Trophoblast cell (in vitro differentiated cells and primary cell): ENCODE data around the gene OGFR.

Experiments used
- DNase-seq, 2 donors: peaks; one replicate each; pipeline ENCODE4 v3.0.0-alpha.2; 2016
- H2AFZ ChIP-seq: 2 replicates; pipeline ENCODE4 v1.6.1; 2013; ENCODE audit warnings: low read length, moderate library complexity, mild to moderate bottlenecking; ENCODE audit not compliant: insufficient read depth, poor library complexity
- H2AK5ac ChIP-seq: 2 replicates; pipeline ENCODE4 v1.6.1; 2013; ENCODE audit warnings: mild to moderate bottlenecking, low read length
- H2BK120ac ChIP-seq: 2 replicates; pipeline ENCODE4 v1.6.1; 2013; ENCODE audit warnings: low read length, mild to moderate bottlenecking, moderate library complexity; ENCODE audit not compliant: insufficient read depth, poor library complexity
- H2BK12ac ChIP-seq: 2 replicates; pipeline ENCODE4 v1.6.1; 2013; ENCODE audit warnings: mild to moderate bottlenecking, low read length, moderate library complexity
- H2BK5ac ChIP-seq: 2 replicates; pipeline ENCODE4 v1.6.1; 2013; ENCODE audit warnings: low read length, low read depth, moderate library complexity, mild to moderate bottlenecking; ENCODE audit not compliant: poor library complexity
- H3K14ac ChIP-seq: 2 replicates; pipeline ENCODE4 v1.6.1; 2013; ENCODE audit warnings: mild to moderate bottlenecking, low read length
- H3K18ac ChIP-seq: 2 replicates; pipeline ENCODE4 v1.6.1; 2013; ENCODE audit warnings: mild to moderate bottlenecking, low read length
- H3K23ac ChIP-seq: 2 replicates; pipeline ENCODE4 v1.6.1; 2013; ENCODE audit warnings: low read length
- H3K27ac ChIP-seq: 2 replicates; pipeline ENCODE4 v1.5.1; 2013; ENCODE audit warnings: low read depth, mild to moderate bottlenecking, inconsistent platforms, low read length, moderate library complexity
- H3K27me3 ChIP-seq: 2 replicates; pipeline ENCODE4 v1.6.1; 2013; ENCODE audit warnings: inconsistent platforms, mild to moderate bottlenecking, low read length, moderate library complexity; ENCODE audit not compliant: insufficient read depth
- H3K36me3 ChIP-seq, 2 experiments: 1 replicate in 1 of 2; 2 replicates in 1 of 2; pipeline ENCODE4 v1.6.1; 2013; ENCODE audit warnings: low read length in 2 of 2, mild to moderate bottlenecking in 2 of 2, moderate library complexity in 1 of 2; ENCODE audit not compliant: insufficient read depth in 2 of 2, control insufficient read depth in 1 of 2
- H3K4ac ChIP-seq: 2 replicates; pipeline ENCODE4 v1.6.1; 2013; ENCODE audit warnings: low read depth, mild to moderate bottlenecking, low read length, moderate library complexity
- H3K4me1 ChIP-seq, 2 experiments: 1 replicate in 1 of 2; 2 replicates in 1 of 2; pipeline ENCODE4 v1.6.1; 2013; ENCODE audit warnings: low read length in 2 of 2, mild to moderate bottlenecking in 2 of 2, moderate library complexity in 1 of 2; ENCODE audit not compliant: insufficient read depth in 2 of 2, control insufficient read depth in 1 of 2
- H3K4me2 ChIP-seq: 2 replicates; pipeline ENCODE4 v1.6.1; 2013; ENCODE audit warnings: inconsistent platforms, mild to moderate bottlenecking, low read length, moderate library complexity
- H3K4me3 ChIP-seq: 2 replicates; pipeline ENCODE4 v1.5.1; 2013; ENCODE audit warnings: mild to moderate bottlenecking, low read depth, low read length, inconsistent platforms
- H3K79me1 ChIP-seq: one replicate; pipeline ENCODE4 v1.6.1; 2013; ENCODE audit warnings: low read length
- H3K79me2 ChIP-seq: 2 replicates; pipeline ENCODE4 v1.6.1; 2013; ENCODE audit warnings: low read length, mild to moderate bottlenecking; ENCODE audit not compliant: control insufficient read depth, insufficient read depth, poor library complexity
- H3K9ac ChIP-seq: 2 replicates; pipeline ENCODE4 v1.6.1; 2013; ENCODE audit warnings: mild to moderate bottlenecking, low read length
- H3K9me3 ChIP-seq: 2 replicates; pipeline ENCODE4 v1.6.1; 2013; ENCODE audit warnings: low read depth, mild to moderate bottlenecking, control low read depth, inconsistent platforms, low read length; ENCODE audit not compliant: insufficient read depth
- H4K12ac ChIP-seq: 2 replicates; pipeline ENCODE4 v1.6.1; 2013; ENCODE audit warnings: low read depth, mild to moderate bottlenecking, low read length, moderate library complexity
- H4K8ac ChIP-seq: 2 replicates; pipeline ENCODE4 v1.6.1; 2013; ENCODE audit warnings: low read depth, mild to moderate bottlenecking, low read length, moderate library complexity
- H4K91ac ChIP-seq: one replicate; pipeline ENCODE4 v1.6.1; 2013; ENCODE audit warnings: low read depth, mild to moderate bottlenecking, low read length, moderate library complexity
- WGBS: extraction: QIAGEN DNeasy Blood & Tissue Kit; methylation state at CpG from one replicate; pipeline ENCODE4 v1.1.7; 2013; ENCODE audit warnings: missing lambda C conversion rate; ENCODE audit not compliant: insufficient read length, insufficient coverage; ENCODE audit errors: extremely low coverage; 5-methylcytosine and 5-hydroxymethylcytosine counted together

OGFR gene

GRCh38 chr20:62782149-62782892 lies 22.3 kb upstream of the OGFR start:
- no peak overlapping the region for H4K12ac ChIP-seq
- H3K27ac ChIP-seq, result no peak overlapping the region
- peak in 1 of 2 donors; percentile 36 for DNase-seq
- no CpG with 5 or more reads among the region's 18 CpGs for WGBS
- no peak overlapping the region for H3K18ac ChIP-seq
- H2BK5ac ChIP-seq, result no peak overlapping the region
- no peak overlapping the region for H4K91ac ChIP-seq
- H3K27me3 ChIP-seq, result no peaks in the 10 kb centered on the region
- H2AFZ ChIP-seq, result no peak overlapping the region
- H3K79me2 ChIP-seq, result no peaks in the 10 kb centered on the region
- H2AK5ac ChIP-seq, result no peak overlapping the region
- H3K4ac ChIP-seq, result no peak overlapping the region
- H3K79me1 ChIP-seq, result no peaks in the 10 kb centered on the region
- H3K36me3 ChIP-seq, result no peaks in the 10 kb centered on the region
- H2BK12ac ChIP-seq, result no peak overlapping the region
- H2BK120ac ChIP-seq, result no peak overlapping the region
- H3K9ac ChIP-seq, result no peak overlapping the region
- peaks cover 3 to 10% of the 10 kb centered on the region in 2 experiments for H3K4me1 ChIP-seq
- no peak overlapping the region for H3K4me2 ChIP-seq
- H3K4me3 ChIP-seq, result no peak overlapping the region
- H3K14ac ChIP-seq, result no peak overlapping the region
- peaks cover 9% of the 10 kb centered on the region for H3K9me3 ChIP-seq
- H4K8ac ChIP-seq, result no peak overlapping the region
- H3K23ac ChIP-seq, result no peak overlapping the region

GRCh38 chr20:62782893-62783278 lies 21.7 kb upstream of the OGFR start:
- Histone ChIP-seq H3K36me3 (no peaks in the 10 kb centered on the region), H2BK120ac (no peak overlapping the region), H4K91ac (no peak overlapping the region), H2BK5ac (no peak overlapping the region), H2AK5ac (no peak overlapping the region), H3K14ac (no peak overlapping the region), H3K4me3 (no peak overlapping the region), H3K18ac (no peak overlapping the region), H3K4me1 (peaks cover 3 to 10% of the 10 kb centered on the region in 2 experiments), H3K79me2 (no peaks in the 10 kb centered on the region), H3K4me2 (no peak overlapping the region), H3K23ac (no peak overlapping the region), H2AFZ (no peak overlapping the region), H3K9ac (no peak overlapping the region), H2BK12ac (no peak overlapping the region), H3K79me1 (no peaks in the 10 kb centered on the region), H4K12ac (no peak overlapping the region), H3K27me3 (no peaks in the 10 kb centered on the region), H3K4ac (no peak overlapping the region), H3K9me3 (peaks cover 7% of the 10 kb centered on the region), H4K8ac (no peak overlapping the region), H3K27ac (no peak overlapping the region)
- no peak for DNase-seq
- WGBS, result no CpG with 5 or more reads among the region's 9 CpGs

- H3K4me3 ChIP-seq, result no peak overlapping the region
- H2BK12ac ChIP-seq, result no peak overlapping the region
- WGBS, result no CpG with 5 or more reads among the region's 16 CpGs
- H3K4me1 ChIP-seq, result peaks cover 3 to 10% of the 10 kb centered on the region in 2 experiments
- no peaks in the 10 kb centered on the region for H3K36me3 ChIP-seq
- H3K14ac ChIP-seq, result no peak overlapping the region
- no peak overlapping the region for H2BK5ac ChIP-seq
- no peaks in the 10 kb centered on the region for H3K79me2 ChIP-seq
- no peak overlapping the region for H3K9ac ChIP-seq
- H3K27me3 ChIP-seq, result no peaks in the 10 kb centered on the region
- peaks cover 4% of the 10 kb centered on the region for H3K9me3 ChIP-seq
- DNase-seq, result no peak
- no peaks in the 10 kb centered on the region for H3K79me1 ChIP-seq
- no peak overlapping the region for H4K91ac ChIP-seq
- no peak overlapping the region for H2BK120ac ChIP-seq
- no peak overlapping the region for H3K4me2 ChIP-seq
- no peak overlapping the region for H3K18ac ChIP-seq
- peak overlapping the region; percentile 21 for H2AK5ac ChIP-seq
- H3K27ac ChIP-seq, result no peak overlapping the region
- H4K12ac ChIP-seq, result no peak overlapping the region
- no peak overlapping the region for H3K4ac ChIP-seq
- H4K8ac ChIP-seq, result no peak overlapping the region
- no peak overlapping the region for H3K23ac ChIP-seq
- H2AFZ ChIP-seq, result no peak overlapping the region
Measured at GRCh38 chr20:62784497-62784896, 20.1 kb upstream of the OGFR start.

- H3K14ac ChIP-seq, result no peak overlapping the region
- no peak overlapping the region for H3K4me3 ChIP-seq
- H3K79me1 ChIP-seq, result no peaks in the 10 kb centered on the region
- H2BK120ac ChIP-seq, result no peak overlapping the region
- H2AFZ ChIP-seq, result no peak overlapping the region
- no peak overlapping the region for H4K8ac ChIP-seq
- no CpG with 5 or more reads among the region's 11 CpGs for WGBS
- no peaks in the 10 kb centered on the region for H3K36me3 ChIP-seq
- H3K9ac ChIP-seq, result no peak overlapping the region
- no peaks in the 10 kb centered on the region for H3K27me3 ChIP-seq
- peaks cover 3% of the 10 kb centered on the region for H3K9me3 ChIP-seq
- no peak overlapping the region for H4K12ac ChIP-seq
- no peak overlapping the region for H4K91ac ChIP-seq
- no peak overlapping the region for H2AK5ac ChIP-seq
- H3K23ac ChIP-seq, result no peak overlapping the region
- H3K18ac ChIP-seq, result no peak overlapping the region
- H3K4me2 ChIP-seq, result no peak overlapping the region
- no peak overlapping the region for H2BK12ac ChIP-seq
- no peak for DNase-seq
- H3K4me1 ChIP-seq, result peaks cover 3 to 10% of the 10 kb centered on the region in 2 experiments
- no peak overlapping the region for H3K27ac ChIP-seq
- no peak overlapping the region for H3K4ac ChIP-seq
- no peaks in the 10 kb centered on the region for H3K79me2 ChIP-seq
- no peak overlapping the region for H2BK5ac ChIP-seq
Measured at GRCh38 chr20:62785393-62785792, 19.2 kb upstream of the OGFR start.
